COLO668 (cell line): ENCODE results near the gene PLCE1.

Source experiments
- DNase-seq: peaks from one replicate; lab custom pipeline; 2025; ENCODE audit not compliant: unreplicated experiment; lab: John Stamatoyannopoulos, UW

Gene PLCE1

DNA sequence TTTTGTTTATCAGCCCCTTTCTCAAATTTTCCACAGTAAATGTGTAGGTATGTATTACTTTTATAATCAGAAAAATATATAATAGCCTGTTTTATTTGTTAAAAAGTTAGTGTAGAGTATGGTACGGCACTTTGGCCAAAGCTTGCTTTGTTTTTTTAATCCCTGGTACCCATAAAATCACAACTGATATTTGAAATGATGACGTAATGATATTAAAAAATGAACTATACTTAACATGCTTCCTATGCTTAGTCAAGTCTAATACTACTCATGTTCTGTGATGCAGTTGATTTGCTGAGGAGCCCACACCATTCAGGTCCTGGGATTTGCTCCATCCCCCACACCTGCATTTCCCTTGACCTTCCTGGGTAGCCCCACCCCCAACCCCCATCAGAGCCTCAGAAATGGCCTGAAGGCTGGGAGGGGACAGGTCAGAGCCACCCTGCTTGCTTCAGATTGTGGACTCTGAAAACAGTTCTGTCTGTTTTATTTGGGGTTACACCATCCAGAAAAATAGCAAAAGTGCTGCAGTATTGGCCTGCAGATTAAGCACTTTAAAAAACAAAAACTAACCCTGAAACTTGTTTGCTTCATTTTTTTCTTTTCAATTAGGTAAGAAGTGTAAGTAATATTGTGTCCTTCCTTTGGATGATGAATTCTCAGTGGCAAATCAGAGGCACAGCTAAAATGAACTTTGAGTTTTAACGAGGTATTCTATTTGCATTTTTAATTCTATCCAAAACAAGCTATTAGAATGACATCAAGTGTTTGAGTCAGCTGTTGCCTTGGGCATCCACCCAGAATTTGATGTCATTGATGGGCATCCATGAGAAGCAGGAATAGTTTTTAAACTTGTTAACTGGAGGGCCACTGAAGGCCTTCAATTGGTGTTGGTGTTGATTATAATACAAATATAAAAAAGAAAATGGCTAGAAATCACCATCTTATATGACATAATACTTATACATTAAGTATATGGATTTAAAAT is 23.3 kb downstream of the PLCE1 start:
- DNase-seq, result no peak

DNA sequence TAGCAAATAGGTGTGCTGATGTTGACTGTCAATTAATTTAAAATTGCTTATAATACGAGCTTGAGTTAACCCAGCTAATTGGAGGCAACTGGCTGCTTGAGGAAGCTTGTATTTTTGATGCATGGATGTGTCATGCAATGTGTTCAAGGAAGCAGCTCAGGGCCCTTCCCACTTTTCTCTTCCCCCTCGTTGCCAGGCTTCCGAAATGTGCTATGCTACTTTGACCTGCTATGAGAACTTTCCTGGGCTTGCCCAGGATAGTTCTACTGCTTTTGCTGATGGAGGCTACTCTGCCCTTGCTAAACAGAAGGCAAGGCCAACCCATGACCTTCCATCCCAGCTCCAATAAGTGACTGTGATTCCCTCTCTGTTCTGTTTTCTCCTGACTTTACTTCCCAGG is 24.4 kb downstream of the PLCE1 start:
- no peak for DNase-seq

DNA sequence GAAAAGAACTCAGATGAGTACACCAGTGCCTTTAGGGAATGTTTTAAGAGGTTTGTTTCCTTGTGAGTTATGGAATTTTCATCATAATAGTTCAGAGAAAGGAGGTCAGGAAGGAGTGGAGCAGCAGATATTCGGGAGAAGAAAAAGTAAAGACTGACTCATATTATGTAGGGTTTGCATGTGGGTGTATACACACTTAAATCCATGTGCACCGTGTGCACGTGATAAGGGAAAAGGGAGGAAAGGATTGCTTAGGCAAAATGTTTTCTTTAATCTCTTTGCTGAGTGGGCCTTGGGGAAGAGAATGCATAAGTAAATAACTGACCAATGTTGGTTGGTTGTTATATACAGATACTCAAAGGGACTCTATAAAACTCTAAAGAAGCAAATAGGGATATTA is 30.2 kb downstream of the PLCE1 start:
- DNase-seq, result no peak

DNA sequence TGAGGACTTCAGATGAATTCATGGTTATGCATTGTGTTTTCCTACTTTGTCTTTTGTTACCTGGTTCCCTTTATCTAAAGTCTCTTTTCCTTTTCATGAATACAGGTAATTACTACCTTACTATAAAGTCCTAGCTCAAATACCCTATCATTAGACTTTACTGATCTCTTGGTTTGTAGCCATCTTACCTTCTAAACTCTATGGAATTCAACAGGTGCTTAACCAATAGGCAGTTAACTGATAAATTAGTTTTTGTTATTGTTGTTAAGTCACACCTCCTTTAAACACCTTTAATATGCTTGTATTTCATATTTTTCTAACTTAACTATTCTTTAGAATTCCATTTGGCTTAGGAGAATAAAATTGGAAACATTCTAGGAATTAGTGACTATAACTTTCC is 30.7 kb downstream of the PLCE1 start:
- no peak for DNase-seq

DNA sequence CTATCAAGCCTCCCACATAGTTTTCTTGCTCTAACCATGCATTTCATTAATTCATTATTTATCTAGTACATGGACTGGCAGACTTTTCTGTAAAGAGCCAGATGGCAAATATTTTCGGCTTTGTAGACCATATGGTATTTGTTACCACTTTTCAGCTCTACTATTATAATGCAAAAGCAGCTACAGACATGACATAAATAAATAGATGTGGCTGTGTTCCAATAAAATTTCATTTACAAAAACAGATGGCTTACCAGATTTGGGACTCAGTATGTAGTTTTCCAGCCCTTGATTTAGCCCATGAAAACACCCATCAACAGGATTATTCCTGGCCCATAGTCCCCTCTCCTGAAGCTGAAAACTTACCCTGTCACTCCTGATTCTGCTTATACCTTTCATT is 32.1 kb downstream of the PLCE1 start:
- no peak for DNase-seq

DNA sequence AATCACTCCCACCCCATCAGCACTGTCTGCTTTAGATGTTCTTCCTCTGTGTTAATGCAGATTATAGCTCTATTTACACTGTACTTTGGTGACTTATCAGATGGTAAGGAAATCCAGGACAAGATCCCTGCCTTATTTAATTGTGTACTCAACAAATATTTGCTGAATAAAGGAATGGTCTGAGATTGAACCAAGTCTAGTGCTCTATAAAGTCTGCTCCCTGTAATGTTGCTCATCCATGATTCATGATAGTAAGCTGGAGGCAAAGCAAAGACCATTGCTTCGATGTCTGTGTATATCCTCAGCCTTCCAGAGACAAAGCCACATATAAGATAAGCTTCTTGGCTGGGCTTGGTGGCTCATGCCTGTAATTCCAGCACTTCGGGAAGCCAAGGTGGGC is 33.5 kb downstream of the PLCE1 start:
- DNase-seq, result no peak

DNA sequence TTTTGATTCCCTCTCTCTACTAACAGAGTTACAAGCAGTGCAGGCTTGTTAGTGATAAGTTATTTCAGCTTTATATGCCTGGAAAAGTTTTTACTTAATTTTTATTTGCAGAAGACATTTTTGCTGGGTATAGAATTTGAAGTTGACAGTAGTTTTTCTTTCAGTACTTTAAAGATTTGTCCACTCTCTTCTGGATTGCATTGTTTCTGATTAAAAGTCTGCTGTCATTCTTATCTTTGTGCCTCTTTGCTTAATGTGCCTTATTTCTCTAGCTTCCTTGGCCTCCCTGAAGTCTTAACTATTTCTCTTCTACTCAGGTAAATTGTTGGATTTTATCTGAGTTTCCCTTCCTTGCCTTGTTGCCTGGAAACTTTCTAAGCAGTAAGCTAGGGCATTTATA is 36.2 kb downstream of the PLCE1 start:
- DNase-seq, result no peak

DNA sequence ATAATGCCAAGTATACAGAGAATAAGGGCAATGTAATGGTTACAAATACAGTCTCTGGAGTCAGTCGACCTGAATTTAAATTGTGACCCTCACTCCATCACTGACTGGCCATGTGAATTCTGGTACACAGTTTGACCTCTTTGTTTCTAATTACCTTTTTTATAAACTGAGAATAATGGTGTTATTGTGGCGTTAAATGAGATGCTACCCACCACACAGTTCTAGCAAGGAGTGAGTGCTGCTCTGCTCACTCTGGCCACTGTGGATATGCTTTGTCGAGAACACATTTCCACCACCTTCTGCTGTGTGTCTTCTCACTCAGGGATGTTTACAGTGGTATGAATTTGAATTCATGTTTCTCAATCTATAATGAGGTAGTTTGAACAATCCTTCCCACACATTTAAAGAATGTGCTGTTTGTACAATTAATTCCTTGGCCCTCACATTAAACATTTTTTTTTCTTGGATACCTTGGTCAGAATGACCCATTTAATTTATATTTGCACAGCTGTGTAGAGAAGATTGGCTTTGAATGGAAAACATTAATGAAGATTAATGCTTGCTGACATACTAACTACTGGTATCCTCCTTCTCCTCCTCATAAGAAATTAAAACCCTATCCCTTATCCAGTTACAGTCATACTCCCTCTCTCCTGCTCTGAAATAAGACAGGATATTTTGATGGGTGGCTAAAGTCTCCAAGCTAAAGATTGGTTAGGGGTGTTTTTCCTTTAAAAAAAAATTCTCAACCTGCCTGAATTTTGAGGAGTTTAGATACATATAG is 42.4 kb downstream of the PLCE1 start:
- DNase-seq, result no peak

DNA sequence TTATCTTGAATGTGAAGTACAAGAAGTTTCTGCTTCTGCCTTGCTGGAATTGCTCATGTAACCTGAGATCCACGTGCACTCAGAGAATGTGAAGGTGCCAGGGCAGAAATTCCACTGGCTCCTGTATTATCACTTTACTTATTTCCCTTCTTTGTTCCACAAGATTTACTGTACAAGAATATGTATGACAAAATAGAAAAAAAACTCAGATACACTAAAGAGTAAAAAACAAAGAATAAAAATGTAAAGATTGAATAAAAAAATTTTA is 43.0 kb downstream of the PLCE1 start:
- no peak for DNase-seq

DNA sequence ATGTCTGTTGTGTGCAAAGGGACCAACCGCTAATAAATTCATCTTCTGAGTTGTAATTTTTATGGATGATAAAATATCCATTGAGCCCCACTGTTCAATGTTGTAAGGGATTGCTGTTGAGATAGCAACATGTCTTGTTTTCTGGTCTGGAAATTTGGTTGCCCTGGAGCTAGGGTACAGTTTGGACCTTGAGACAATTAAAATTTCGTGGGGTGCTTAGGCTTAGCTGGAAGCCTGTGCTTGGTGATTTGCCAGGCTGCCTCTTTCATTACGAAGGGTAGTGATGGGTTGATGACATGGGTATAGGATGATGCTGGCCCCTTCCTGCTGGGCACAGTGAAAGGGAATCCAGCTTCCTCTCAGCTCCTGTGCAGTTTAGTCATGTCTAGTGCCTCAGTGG is 43.6 kb downstream of the PLCE1 start:
- no peak for DNase-seq

DNA sequence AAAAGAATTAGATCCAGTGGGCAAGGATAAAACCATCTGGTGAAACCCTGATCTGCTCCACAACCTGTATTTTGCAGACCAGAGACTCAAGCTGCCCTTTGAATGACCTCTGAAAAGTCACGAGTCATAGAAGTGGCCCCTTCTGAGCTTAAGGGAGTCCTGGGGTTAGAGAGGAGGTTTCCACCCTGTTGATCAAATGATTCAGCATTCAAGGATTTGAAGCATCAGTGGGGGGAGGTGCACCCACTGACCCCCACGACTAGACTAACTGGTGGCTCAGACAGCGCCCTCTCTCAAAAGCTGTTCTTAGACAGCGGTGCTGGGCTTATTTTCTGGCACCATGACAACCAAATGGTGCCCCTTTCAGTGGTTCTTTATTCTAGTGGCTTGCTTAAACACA is 44.3 kb downstream of the PLCE1 start:
- no peak for DNase-seq

DNA sequence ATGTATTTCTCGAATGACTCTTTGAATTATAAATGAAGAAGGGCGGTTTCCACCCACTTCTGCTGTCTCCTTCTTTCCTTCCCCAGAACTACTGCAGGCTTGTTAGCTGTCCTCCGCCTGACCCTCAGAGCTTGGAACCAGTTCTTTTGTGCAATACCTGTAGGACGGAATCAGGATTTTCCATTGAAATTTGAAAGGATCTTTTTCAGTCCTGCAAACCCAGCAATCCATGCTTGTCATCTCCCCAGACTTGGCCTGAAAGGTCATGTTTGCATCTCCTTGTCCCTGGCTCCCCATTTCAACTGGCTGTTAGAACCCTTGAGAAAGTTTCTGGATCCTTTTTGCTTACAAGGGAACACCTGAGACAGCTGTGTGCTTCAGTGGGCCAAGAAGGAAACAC is 47.5 kb downstream of the PLCE1 start:
- DNase-seq, result no peak

DNA sequence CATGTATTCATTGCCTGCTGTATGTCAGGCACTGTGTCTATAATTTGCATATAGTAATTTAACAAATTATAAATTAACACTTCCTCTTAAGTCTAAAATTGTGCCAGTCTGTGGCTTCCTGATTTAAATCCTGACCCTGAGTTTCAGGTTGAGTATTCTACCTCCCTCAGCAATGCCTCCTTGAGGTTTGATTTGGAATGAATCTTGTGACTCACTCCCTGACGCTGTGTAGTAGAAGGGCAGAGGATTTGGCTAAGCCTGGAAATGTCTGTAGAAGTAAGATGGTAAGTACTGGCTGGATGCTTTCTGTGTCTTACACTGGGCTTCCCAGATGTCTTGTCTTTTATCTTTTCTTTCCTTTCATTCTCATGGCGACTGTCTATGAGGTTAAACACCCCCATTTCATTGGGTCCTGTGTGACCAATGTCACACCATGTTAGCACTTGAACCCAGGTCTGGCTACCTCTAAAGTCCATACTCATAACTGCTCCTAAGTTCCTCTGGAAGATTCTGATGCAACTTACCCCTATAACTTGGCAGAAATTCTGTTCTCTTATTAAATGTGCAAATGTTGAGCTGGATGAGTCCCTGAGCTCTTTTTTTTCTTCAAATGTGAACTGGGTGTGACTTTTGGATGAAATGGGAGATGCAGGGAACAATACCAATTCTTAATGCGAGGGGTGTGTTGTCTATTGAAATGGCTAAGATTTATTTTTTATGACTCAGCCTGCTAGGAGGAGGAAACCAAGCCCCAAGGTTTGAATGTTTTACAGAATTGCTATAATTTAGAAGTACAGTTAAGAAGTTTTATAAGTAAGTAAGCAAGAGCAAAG is 48.5 kb downstream of the PLCE1 start:
- no peak for DNase-seq

DNA sequence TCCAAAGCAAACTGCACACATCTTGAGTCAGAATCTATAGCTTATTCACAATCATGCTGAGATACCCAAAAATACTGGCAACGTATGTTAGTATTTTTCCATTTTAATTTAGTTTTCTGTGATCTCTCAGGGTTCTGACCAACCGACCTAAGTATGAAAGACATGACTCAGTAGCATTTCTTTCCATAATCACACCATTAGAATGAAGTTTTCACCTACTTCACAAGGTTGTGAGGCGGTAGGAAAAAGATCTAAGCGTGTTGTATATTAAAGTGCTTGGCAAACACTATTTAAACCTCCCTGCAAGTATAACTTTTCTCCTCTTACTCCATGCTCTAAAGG is 49.1 kb downstream of the PLCE1 start:
- DNase-seq, result no peak
